Activated CD4-positive, alpha-beta memory T cell treated with anti-CD3 and anti-CD28 coated beads for 36 hours (primary cell): Measurements from ENCODE around the gene SMR3B. TPM values are rescaled to one million over a fixed set of nuclear protein-coding genes. Genes with fewer than 3 reads are reported as not detected.

Experiments
- CTCF ChIA-PET: fragments of 350-600 bp; sonication (Branson Sonifier 250); formaldehyde crosslinking; loops from one replicate; lab custom pipeline; 2021; ENCODE audit warnings: antibody characterized with exemption, inconsistent platforms; lab: Charles Lee
- POLR2A ChIA-PET: fragments of 350-600 bp; sonication (Branson Sonifier 250); formaldehyde crosslinking; loops from one replicate; lab custom pipeline; 2021; ENCODE audit warnings: antibody characterized with exemption; lab: Charles Lee
- DNase-seq: peaks from one replicate; pipeline ENCODE4 v3.0.0-alpha.2; 2020
- H3K27ac Mint-ChIP-seq: one replicate; pipeline ENCODE4 v1.8.0; 2021; ENCODE audit warnings: mixed read lengths
- H3K27me3 Mint-ChIP-seq: one replicate; pipeline ENCODE4 v1.8.0; 2021; ENCODE audit warnings: mixed read lengths
- H3K36me3 Mint-ChIP-seq: one replicate; pipeline ENCODE4 v1.8.0; 2021; ENCODE audit warnings: mixed read lengths
- H3K4me1 Mint-ChIP-seq: one replicate; pipeline ENCODE4 v1.8.0; 2021; ENCODE audit warnings: low read depth, mixed read lengths
- H3K4me3 Mint-ChIP-seq: one replicate; pipeline ENCODE4 v1.8.0; 2021; ENCODE audit warnings: mild to moderate bottlenecking, mixed read lengths
- H3K9me3 Mint-ChIP-seq: one replicate; pipeline ENCODE4 v1.8.0; 2021; ENCODE audit warnings: mixed read lengths
- intact Hi-C: fragments of 100-400 bp; cut with micrococcal nuclease; formaldehyde crosslinking; loops from one replicate; pipeline ENCODE4 v1.15.1; 2023
- total RNA-seq, 2 experiments: library from RNA; stranded (reverse); gene quantifications; one replicate each; pipeline ENCODE4 v1.2.3, GENCODE V29; 2021

The SMR3B gene
- total RNA-seq, 2 experiments from 2014 or later = not detected

- no peak overlapping the region for H3K27ac Mint-ChIP-seq
- H3K9me3 Mint-ChIP-seq = no peaks in the 10 kb centered on the region
- no peaks in the 10 kb centered on the region for H3K4me1 Mint-ChIP-seq
- DNase-seq = no peak
- CTCF ChIA-PET = no interaction called here
- POLR2A ChIA-PET = no interaction called here
- intact Hi-C loops = no loop called here
- H3K36me3 Mint-ChIP-seq = no peaks in the 10 kb centered on the region
- no peaks in the 10 kb centered on the region for H3K27me3 Mint-ChIP-seq
- no peak overlapping the region for H3K4me3 Mint-ChIP-seq
Measured at GRCh38 chr4:70392057-70392776, 9.3 kb downstream of the SMR3B start.

GRCh38 chr4:70397580-70397979 lies 14.6 kb downstream of the SMR3B start, which contains the start of gene OPRPN:
TSS of gene OPRPN (plus strand) at chr4:70397940. CDS start at chr4:70399286, 1,346 bp downstream.
- intact Hi-C loops = no loop called here
- ChIA-PET POLR2A (no interaction called here), CTCF (no interaction called here)
- H3K27me3 Mint-ChIP-seq = no peaks in the 10 kb centered on the region
- no peak within 1 kb of the TSS for H3K27ac Mint-ChIP-seq
- no peak for DNase-seq
- no peaks in the 10 kb centered on the region for H3K36me3 Mint-ChIP-seq
- H3K9me3 Mint-ChIP-seq = no peaks in the 10 kb centered on the region
- no peak within 1 kb of the TSS for H3K4me3 Mint-ChIP-seq
- H3K4me1 Mint-ChIP-seq = no peaks in the 10 kb centered on the region

- CTCF ChIA-PET = interaction anchor here (0.6 kb wide), 1 partner anchor 257 kb away, joined by 3 read pairs; no protein-coding TSS in a partner anchor
- Mint-ChIP-seq H3K4me3 (no peak overlapping the region), H3K9me3 (no peaks in the 10 kb centered on the region), H3K4me1 (no peaks in the 10 kb centered on the region), H3K36me3 (no peaks in the 10 kb centered on the region), H3K27ac (no peak overlapping the region), H3K27me3 (no peaks in the 10 kb centered on the region)
- POLR2A ChIA-PET = interaction anchor here (0.6 kb wide), 1 partner anchor 1125 kb away, joined by 3 read pairs; no protein-coding TSS in a partner anchor
- intact Hi-C loops = no loop called here
- no peak for DNase-seq
Measured at GRCh38 chr4:70399319-70399718, 16.4 kb downstream of the SMR3B start.

GRCh38 chr4:70402762-70403161 lies 19.8 kb downstream of the SMR3B start:
- Mint-ChIP-seq H3K4me3 (no peak overlapping the region), H3K27me3 (no peaks in the 10 kb centered on the region), H3K9me3 (no peaks in the 10 kb centered on the region), H3K27ac (no peak overlapping the region), H3K4me1 (no peaks in the 10 kb centered on the region), H3K36me3 (no peaks in the 10 kb centered on the region)
- ChIA-PET CTCF (no interaction called here), POLR2A (no interaction called here)
- DNase-seq = no peak
- intact Hi-C loops = no loop called here

- Mint-ChIP-seq H3K9me3 (no peaks in the 10 kb centered on the region), H3K4me3 (no peak overlapping the region), H3K4me1 (no peaks in the 10 kb centered on the region), H3K36me3 (no peaks in the 10 kb centered on the region), H3K27me3 (no peaks in the 10 kb centered on the region), H3K27ac (no peak overlapping the region)
- POLR2A ChIA-PET = no interaction called here
- intact Hi-C loops = no loop called here
- no peak for DNase-seq
- CTCF ChIA-PET = no interaction called here
Measured at GRCh38 chr4:70405765-70406164, 22.8 kb downstream of the SMR3B start.

GRCh38 chr4:70425306-70425705 lies 42.4 kb downstream of the SMR3B start:
- intact Hi-C loops = no loop called here
- Mint-ChIP-seq H3K9me3 (peaks cover 8% of the 10 kb centered on the region), H3K4me3 (no peak overlapping the region), H3K27ac (no peak overlapping the region), H3K4me1 (no peaks in the 10 kb centered on the region), H3K27me3 (no peaks in the 10 kb centered on the region), H3K36me3 (no peaks in the 10 kb centered on the region)
- CTCF ChIA-PET = no interaction called here
- no peak for DNase-seq
- POLR2A ChIA-PET = no interaction called here

- ChIA-PET POLR2A (no interaction called here), CTCF (no interaction called here)
- H3K36me3 Mint-ChIP-seq = no peaks in the 10 kb centered on the region
- DNase-seq = no peak
- H3K27ac Mint-ChIP-seq = no peak overlapping the region
- H3K4me1 Mint-ChIP-seq = no peaks in the 10 kb centered on the region
- H3K4me3 Mint-ChIP-seq = no peak overlapping the region
- peaks cover 8% of the 10 kb centered on the region for H3K9me3 Mint-ChIP-seq
- intact Hi-C loops = no loop called here
- H3K27me3 Mint-ChIP-seq = no peaks in the 10 kb centered on the region
Measured at GRCh38 chr4:70426789-70427188, 43.9 kb downstream of the SMR3B start.

- Mint-ChIP-seq H3K4me1 (no peaks in the 10 kb centered on the region), H3K27ac (no peak overlapping the region), H3K27me3 (peaks cover 2% of the 10 kb centered on the region), H3K9me3 (peaks cover 2% of the 10 kb centered on the region), H3K4me3 (no peak overlapping the region), H3K36me3 (no peaks in the 10 kb centered on the region)
- no peak for DNase-seq
- intact Hi-C loops = no loop called here
- CTCF ChIA-PET = no interaction called here
- POLR2A ChIA-PET = no interaction called here
Measured at GRCh38 chr4:70437197-70437596, 54.3 kb downstream of the SMR3B start.

Other genes starting within 250 kb of the SMR3B start
- gene PRR27, start 228.9 kb upstream of the SMR3B start, total RNA-seq = not detected
- gene ODAM, start 187.4 kb upstream of the SMR3B start, total RNA-seq = not detected
- not detected for gene FDCSP, start 157.0 kb upstream of the SMR3B start, total RNA-seq
- gene CSN3, start 140.5 kb upstream of the SMR3B start, total RNA-seq = not detected
- gene CABS1, start 48.1 kb upstream of the SMR3B start, total RNA-seq = not detected
- gene SMR3A, start 22.4 kb upstream of the SMR3B start, total RNA-seq = not detected
- gene OPRPN, start 14.8 kb downstream of the SMR3B start, total RNA-seq = not detected
- gene MUC7, start 89.1 kb downstream of the SMR3B start, total RNA-seq = not detected
- not detected for gene AMTN, start 135.4 kb downstream of the SMR3B start, total RNA-seq
- gene AMBN, start 209.1 kb downstream of the SMR3B start, total RNA-seq = not detected
- gene ENAM, start 245.6 kb downstream of the SMR3B start, total RNA-seq = not detected